GM23338 (cell line): ENCODE measurements around the gene FGA. TPM values are rescaled to one million over a fixed set of nuclear protein-coding genes. Genes with fewer than 3 reads are reported as not detected.

Experiments used
- ATAC-seq: fragments of 200-7000 bp; cut with Tn5 transposase; 3 replicates; pipeline ENCODE4 v1.9.1; 2020
- DNase-seq: peaks from one replicate; pipeline ENCODE4 v3.0.0-alpha.2; 2015; ENCODE audit warnings: low spot score
- H2AFZ ChIP-seq: fragments of 200-600 bp; sonication (generic); 2 replicates; pipeline ENCODE4 v1.8.0; 2016; ENCODE audit warnings: antibody characterized with exemption, mild to moderate bottlenecking, moderate library complexity
- H3F3A ChIP-seq: fragments of 200-600 bp; sonication (generic); replicated peaks from 2 replicates; pipeline ENCODE4 v1.8.0; 2017; ENCODE audit warnings: antibody characterized with exemption, mixed run types, low read depth
- H3K27ac ChIP-seq: fragments of 200-600 bp; sonication (generic); 2 replicates; pipeline ENCODE4 v1.6.1; 2016; ENCODE audit warnings: low read depth
- H3K27me3 ChIP-seq: fragments of 200-600 bp; sonication (generic); 2 replicates; pipeline ENCODE4 v1.8.0; 2016; ENCODE audit warnings: mild to moderate bottlenecking, mixed run types, moderate library complexity; ENCODE audit not compliant: insufficient read depth
- H3K36me3 ChIP-seq: fragments of 200-600 bp; sonication (generic); 2 replicates; pipeline ENCODE4 v1.8.0; 2016; ENCODE audit warnings: mild to moderate bottlenecking; ENCODE audit not compliant: insufficient read depth
- H3K4me1 ChIP-seq: fragments of 200-600 bp; sonication (generic); 2 replicates; pipeline ENCODE4 v1.8.0; 2016; ENCODE audit warnings: mild to moderate bottlenecking, moderate library complexity; ENCODE audit not compliant: insufficient read depth
- H3K4me2 ChIP-seq: fragments of 200-600 bp; sonication (generic); 2 replicates; pipeline ENCODE4 v1.7.1; 2017; ENCODE audit warnings: mixed run types
- H3K4me3 ChIP-seq: fragments of 200-600 bp; sonication (generic); 2 replicates; pipeline ENCODE4 v1.6.1; 2016; ENCODE audit warnings: mixed run types
- H3K79me2 ChIP-seq: fragments of 200-600 bp; sonication (generic); replicated peaks from 2 replicates; pipeline ENCODE4 v1.8.0; 2017; ENCODE audit warnings: mild to moderate bottlenecking; ENCODE audit not compliant: insufficient read depth
- H3K9me2 ChIP-seq: fragments of 200-600 bp; sonication (generic); 2 replicates; pipeline ENCODE4 v1.8.0; 2017; ENCODE audit not compliant: insufficient read depth
- H4K20me1 ChIP-seq: fragments of 200-600 bp; sonication (generic); replicated peaks from 2 replicates; pipeline ENCODE4 v1.8.0; 2017; ENCODE audit warnings: mild to moderate bottlenecking; ENCODE audit not compliant: insufficient read depth
- H3K27ac Mint-ChIP-seq: 2 replicates; pipeline ENCODE4 v1.8.0; 2020; ENCODE audit warnings: inconsistent platforms, mild to moderate bottlenecking, moderate library complexity, mixed read lengths
- H3K27me3 Mint-ChIP-seq: 3 replicates; pipeline ENCODE4 v1.8.0; 2022; ENCODE audit warnings: low read depth, mild to moderate bottlenecking, moderate library complexity, mixed read lengths, inconsistent platforms; ENCODE audit not compliant: insufficient read depth, poor library complexity
- H3K36me3 Mint-ChIP-seq: 3 replicates; pipeline ENCODE4 v1.8.0; 2021; ENCODE audit warnings: low read depth, mild to moderate bottlenecking, inconsistent platforms, moderate library complexity, mixed read lengths
- H3K4me1 Mint-ChIP-seq: 3 replicates; pipeline ENCODE4 v1.8.0; 2020; ENCODE audit warnings: mild to moderate bottlenecking, inconsistent platforms, mixed read lengths
- H3K4me3 Mint-ChIP-seq: 3 replicates; pipeline ENCODE4 v1.8.0; 2021; ENCODE audit warnings: moderate library complexity, mild to moderate bottlenecking, inconsistent platforms, mixed read lengths
- H3K9me3 Mint-ChIP-seq: 3 replicates; pipeline ENCODE4 v1.8.0; 2020; ENCODE audit warnings: moderate library complexity, mild to moderate bottlenecking, inconsistent platforms, mixed read lengths
- CREB1 ChIP-seq: fragments of 250-450 bp; sonication (Bioruptor Pico); IDR thresholded peaks from 2 replicates; pipeline ENCODE4 v1.5.0; 2020; ENCODE audit warnings: low read depth, mild to moderate bottlenecking, moderate library complexity
- CTCF ChIP-seq, 2 experiments: fragments of 200-600 bp in 1 of 2; sonication (generic) in 1 of 2; conservative IDR thresholded peaks; 2 replicates each; pipeline versions ENCODE4 v1.5.1 to v1.6.1; 2016 to 2017; ENCODE audit warnings: antibody characterized with exemption in 2 of 2, low read depth in 2 of 2, mild to moderate bottlenecking in 2 of 2, moderate library complexity in 1 of 2
- EZH2 ChIP-seq: fragments of 200-600 bp; sonication (generic); IDR thresholded peaks from one replicate; pipeline ENCODE4 v1.8.0; 2017; ENCODE audit warnings: antibody characterized with exemption, mild to moderate bottlenecking, low read depth; ENCODE audit not compliant: unreplicated experiment
- EZH2phosphoT487 ChIP-seq: fragments of 200-600 bp; sonication (generic); IDR thresholded peaks from one replicate; pipeline ENCODE4 v1.8.1; 2018; ENCODE audit warnings: antibody characterized with exemption; ENCODE audit not compliant: unreplicated experiment
- REST ChIP-seq: IDR thresholded peaks from one replicate; pipeline ENCODE4 v1.6.1; 2018; ENCODE audit warnings: antibody characterized with exemption; ENCODE audit not compliant: unreplicated experiment
- STAT1 ChIP-seq: IDR thresholded peaks from one replicate; pipeline ENCODE4 v1.6.1; 2016; ENCODE audit warnings: antibody characterized with exemption; ENCODE audit not compliant: unreplicated experiment
- polyA plus RNA-seq: library from polyadenylated mRNA; unstranded; fragments of >200 nt; fragmentation: Nextera tagmentation; extraction: Ambion mirVana; gene quantifications from 2 replicates; pipeline ENCODE4 v1.2.1, GENCODE V29; 2016
- total RNA-seq: library from RNA; depleted of rRNA; stranded (reverse); fragments of >200 nt; shearing (Covaris generic); gene quantifications from 2 replicates; pipeline ENCODE4 v1.2.3, GENCODE V29; 2014

FGA gene
- total and polyA plus RNA-seq, 2 experiments from 2014 or later: not detected

- TF ChIP-seq REST: no peak
- TF ChIP-seq CREB1 (CRISPR knock-in tag): no peak
- TF ChIP-seq STAT1: no peak
- no peak for TF ChIP-seq CTCF (conservative IDR thresholded peaks at IDR 0.05; ENCODE audit: low read depth in 2 of 2)
- TF ChIP-seq EZH2: no peak
Measured at GRCh38 chr4:154560419-154560801, 30.1 kb downstream of the FGA start (continued).

- peak; percentile 80 for DNase-seq
- H3K27ac Mint-ChIP-seq: no peak overlapping the region
- no peaks in the 10 kb centered on the region for H3K4me1 ChIP-seq
- H3F3A ChIP-seq: no peaks in the 10 kb centered on the region
- no peak overlapping the region for H3K4me3 ChIP-seq
- no peaks in the 10 kb centered on the region for H4K20me1 ChIP-seq
- H3K9me2 ChIP-seq: no peaks in the 10 kb centered on the region
- H3K27ac ChIP-seq: no peak overlapping the region
- H3K27me3 ChIP-seq: no peaks in the 10 kb centered on the region
- no peak overlapping the region for H3K4me3 Mint-ChIP-seq
- no peaks in the 10 kb centered on the region for H3K36me3 ChIP-seq
- peak; percentile 97 for ATAC-seq
- H3K4me1 Mint-ChIP-seq: no peaks in the 10 kb centered on the region; the same call in 2 of the 3 replicates
- TF ChIP-seq EZH2phosphoT487: no peak
- TF ChIP-seq CTCF (conservative IDR thresholded peaks at IDR 0.05; ENCODE audit: low read depth in 2 of 2): peak; percentile 83 to 96
- no peaks in the 10 kb centered on the region for H3K9me3 Mint-ChIP-seq
- no peaks in the 10 kb centered on the region for H3K27me3 Mint-ChIP-seq
- H2AFZ ChIP-seq: no peak overlapping the region
- H3K4me2 ChIP-seq: no peak overlapping the region
- H3K36me3 Mint-ChIP-seq: no peaks in the 10 kb centered on the region
- no peaks in the 10 kb centered on the region for H3K79me2 ChIP-seq
Measured at GRCh38 chr4:154559494-154560418, 30.8 kb downstream of the FGA start.
